Measurements from ENCODE around the gene CBR3.

GRCh38 chr21:36129219-36129618 is 5.7 kb upstream of the CBR3 start:
- TF ChIP-seq POLR2A (IDR thresholded peaks at IDR 0.05; ENCODE audit: low read depth, low read length) (no peak), CTCF (IDR thresholded peaks at IDR 0.05; ENCODE audit: extremely low read depth in 1 of 2, insufficient read depth in 1 of 2, low read depth in 1 of 2, low read length in 2 of 2) (no peak), JUN (IDR thresholded peaks at IDR 0.05; ENCODE audit: borderline replicate concordance, insufficient read depth, insufficient read length, low read depth) (no peak), EZH2 (IDR thresholded peaks at IDR 0.05; ENCODE audit: borderline replicate concordance, low read depth, low read length, severe bottlenecking) (no peak), MAX (IDR thresholded peaks at IDR 0.05; ENCODE audit: insufficient read depth, insufficient read length) (no peak)

Measured in endothelial cell of umbilical vein (primary cell).